ENCODE measurements around the gene ZBTB48.
A peak's percentile ranks its signal among the peaks of the same experiment; 100 is the strongest.
"Not testable (repeated sequence)": the region's sequence is repeated elsewhere in the genome, so short reads cannot be mapped to it uniquely, and the experiment has no call there.

Gene ZBTB48
- long read RNA-seq, donor 1, partial matches to known transcripts: 0 of 7 reads
- long read RNA-seq, donor 1, other reads (novel, unspliced or antisense): 0 of 7 reads
- long read RNA-seq, donor 2, partial matches to known transcripts: 0 of 2 reads
- long read RNA-seq, donor 2, other reads (novel, unspliced or antisense): 0 of 2 reads
- long read RNA-seq, donor 3, partial matches to known transcripts: 0 of 3 reads
- long read RNA-seq, donor 3, other reads (novel, unspliced or antisense): 0 of 3 reads
- long read RNA-seq, donor 4, partial matches to known transcripts: 0 of 4 reads
- long read RNA-seq, donor 4, other reads (novel, unspliced or antisense): 0 of 4 reads
- long read RNA-seq, donor 5, partial matches to known transcripts: 0 of 3 reads
- long read RNA-seq, donor 5, other reads (novel, unspliced or antisense): 0 of 3 reads
- long read RNA-seq, donor 6, partial matches to known transcripts: 0 of 1 reads
- long read RNA-seq, donor 6, other reads (novel, unspliced or antisense): 0 of 1 reads
- long read RNA-seq, donor 7, partial matches to known transcripts: 0 of 4 reads
- long read RNA-seq, donor 7, other reads (novel, unspliced or antisense): 0 of 4 reads
- long read RNA-seq, donor 8, partial matches to known transcripts: 0 of 2 reads
- long read RNA-seq, donor 8, other reads (novel, unspliced or antisense): 0 of 2 reads

GRCh38 chr1:6579374-6580118, at the start of gene ZBTB48:
Gene ZBTB48 (plus strand): TSS chr1:6579994. CDS start chr1:6580610, 616 bp downstream.
- peak; percentile 85 for DNase-seq

- no peak for DNase-seq
These were observed 49.2 kb upstream of the ZBTB48 start for GRCh38 chr1:6530504-6531160.

- no peak for DNase-seq
These were observed 47.8 kb upstream of the ZBTB48 start for GRCh38 chr1:6531996-6532395.

- DNase-seq: no peak
These were observed 45.5 kb upstream of the ZBTB48 start for GRCh38 chr1:6534248-6534822.

GRCh38 chr1:6535214-6535613, 44.6 kb upstream of the ZBTB48 start:
- no peak for DNase-seq

GRCh38 chr1:6536291-6536690, 43.5 kb upstream of the ZBTB48 start:
- no peak for DNase-seq

GRCh38 chr1:6538956-6539355, 40.8 kb upstream of the ZBTB48 start:
- no peak for DNase-seq

GRCh38 chr1:6544831-6545230, 35.0 kb upstream of the ZBTB48 start:
- DNase-seq: no peak

GRCh38 chr1:6545276-6546112, 34.3 kb upstream of the ZBTB48 start:
- no peak for DNase-seq

- no peak for DNase-seq
These were observed 33.5 kb upstream of the ZBTB48 start for GRCh38 chr1:6546326-6546725.

- DNase-seq: no peak
These were observed 32.5 kb upstream of the ZBTB48 start for GRCh38 chr1:6547301-6547700.

GRCh38 chr1:6554031-6554906, 25.5 kb upstream of the ZBTB48 start, which contains the start of gene NOL9:
Gene NOL9 (minus strand): TSS chr1:6554513. CDS start chr1:6554502, 11 bp downstream.
- DNase-seq: peak; percentile 95

GRCh38 chr1:6554907-6555778, 24.7 kb upstream of the ZBTB48 start, which contains the start of gene TAS1R1:
Gene TAS1R1 (plus strand): TSS chr1:6555307. CDS start chr1:6555374, 67 bp downstream.
- peak; percentile 26 for DNase-seq

- DNase-seq: no peak
These were observed 22.2 kb upstream of the ZBTB48 start for GRCh38 chr1:6557597-6557996.

GRCh38 chr1:6559161-6559560, 20.6 kb upstream of the ZBTB48 start:
- DNase-seq: not testable (repeated sequence)

- no peak for DNase-seq
These were observed 19.5 kb upstream of the ZBTB48 start for GRCh38 chr1:6560267-6560666.

- no peak for DNase-seq
These were observed 10.8 kb upstream of the ZBTB48 start for GRCh38 chr1:6569033-6569432.

- no peak for DNase-seq
These were observed 9.7 kb upstream of the ZBTB48 start for GRCh38 chr1:6570100-6570499.

- DNase-seq: no peak
These were observed 8.8 kb upstream of the ZBTB48 start for GRCh38 chr1:6570987-6571386.
